Umbilical cord (tissue), 2 donors: ENCODE data around the gene DOHH. TPM values are rescaled to one million over a fixed set of nuclear protein-coding genes. Genes with fewer than 3 reads are reported as not detected.
"Not testable (repeated sequence)": the region's sequence is repeated elsewhere in the genome, so short reads cannot be mapped to it uniquely, and the experiment has no call there.

ENCODE experiments used
- DNase-seq: peaks from one replicate; pipeline ENCODE4 v3.0.0-alpha.2; 2015; ENCODE audit warnings: low spot score
- total RNA-seq: library from RNA; depleted of rRNA; stranded (reverse); fragments of >200 nt; gene quantifications from one replicate; pipeline ENCODE4 v1.2.3, GENCODE V29; 2014; ENCODE audit warnings: low replicate concordance; ENCODE audit not compliant: insufficient read depth

Gene DOHH
- total RNA-seq, 1 donor from 2014 or later, result 7.7 TPM

- peak; percentile 98 for DNase-seq
Observed at GRCh38 chr19:3459089-3459881, 41.2 kb downstream of the DOHH start.

GRCh38 chr19:3458229-3459088 is 42.0 kb downstream of the DOHH start:
- DNase-seq, result peak; percentile 84

- DNase-seq, result peak; percentile 86
Observed at GRCh38 chr19:3457528-3458228, 42.8 kb downstream of the DOHH start.

- DNase-seq, result peak; percentile 35
Observed at GRCh38 chr19:3456925-3457527, 43.4 kb downstream of the DOHH start.

GRCh38 chr19:3455960-3456601 is 44.4 kb downstream of the DOHH start:
- peak; percentile 40 for DNase-seq

GRCh38 chr19:3455393-3455955 is 45.0 kb downstream of the DOHH start:
- DNase-seq, result no peak

GRCh38 chr19:3454656-3455392 is 45.6 kb downstream of the DOHH start:
- no peak for DNase-seq

- no peak for DNase-seq
Observed at GRCh38 chr19:3453840-3454239, 46.6 kb downstream of the DOHH start.

- not testable (repeated sequence) for DNase-seq
Observed at GRCh38 chr19:3452942-3453214, 47.6 kb downstream of the DOHH start.

- DNase-seq, result no peak
Observed at GRCh38 chr19:3452171-3452941, 48.1 kb downstream of the DOHH start.

GRCh38 chr19:3451451-3451866 is 49.0 kb downstream of the DOHH start:
- no peak for DNase-seq

- DNase-seq, result peak; percentile 91
Observed at GRCh38 chr19:3450796-3451411, 49.6 kb downstream of the DOHH start.

- DNase-seq, result no peak
Observed at GRCh38 chr19:3448616-3449334, 51.7 kb downstream of the DOHH start.

GRCh38 chr19:3446657-3447056 is 53.8 kb downstream of the DOHH start:
- not testable (repeated sequence) for DNase-seq

- no peak for DNase-seq
Observed at GRCh38 chr19:3444695-3445234, 55.7 kb downstream of the DOHH start.

GRCh38 chr19:3443840-3444694 is 56.4 kb downstream of the DOHH start:
- peak; percentile 92 for DNase-seq

- no peak for DNase-seq
Observed at GRCh38 chr19:3442487-3443071, 57.9 kb downstream of the DOHH start.
